Fibroblast of lung (primary cell): ENCODE data around the gene CEP170.

ENCODE experiments used
- EZH2 ChIP-seq: IDR thresholded peaks from 2 replicates; pipeline ENCODE4 v1.5.1; 2012; ENCODE audit warnings: low read length, control low read depth, mild to moderate bottlenecking; ENCODE audit errors: missing control alignments
- TF ChIP-seq, protein P1 (sequence below), 2 donors: IDR thresholded peaks in 1 of 2; conservative IDR thresholded peaks in 1 of 2; 1 replicate in 1 of 2; 2 replicates in 1 of 2; pipeline ENCODE4 v1.5.1; 2011 to 2012; ENCODE audit warnings: low read length in 2 of 2, control low read depth in 1 of 2, inconsistent platforms in 1 of 2, low read depth in 1 of 2, mild to moderate bottlenecking in 1 of 2

DNA sequence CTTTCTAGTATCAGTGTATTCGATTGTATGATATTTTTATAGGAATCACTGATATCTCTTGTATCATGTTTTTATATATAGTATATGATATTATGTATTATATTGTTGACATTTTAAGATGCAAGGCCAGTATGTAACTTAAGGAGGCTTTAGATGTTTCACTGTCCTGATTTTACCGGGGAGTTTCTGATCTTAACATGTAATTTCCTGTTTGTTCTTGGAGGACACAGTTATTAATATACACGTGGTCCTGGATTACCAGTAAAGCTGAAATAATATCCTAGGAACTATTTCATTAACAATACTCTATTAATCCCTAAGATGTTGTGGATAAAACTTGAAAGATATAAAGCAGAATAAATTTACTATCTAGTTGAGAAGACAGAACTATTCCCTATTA lies 20.2 kb upstream of the CEP170 start:
- TF ChIP-seq, protein P1, sequence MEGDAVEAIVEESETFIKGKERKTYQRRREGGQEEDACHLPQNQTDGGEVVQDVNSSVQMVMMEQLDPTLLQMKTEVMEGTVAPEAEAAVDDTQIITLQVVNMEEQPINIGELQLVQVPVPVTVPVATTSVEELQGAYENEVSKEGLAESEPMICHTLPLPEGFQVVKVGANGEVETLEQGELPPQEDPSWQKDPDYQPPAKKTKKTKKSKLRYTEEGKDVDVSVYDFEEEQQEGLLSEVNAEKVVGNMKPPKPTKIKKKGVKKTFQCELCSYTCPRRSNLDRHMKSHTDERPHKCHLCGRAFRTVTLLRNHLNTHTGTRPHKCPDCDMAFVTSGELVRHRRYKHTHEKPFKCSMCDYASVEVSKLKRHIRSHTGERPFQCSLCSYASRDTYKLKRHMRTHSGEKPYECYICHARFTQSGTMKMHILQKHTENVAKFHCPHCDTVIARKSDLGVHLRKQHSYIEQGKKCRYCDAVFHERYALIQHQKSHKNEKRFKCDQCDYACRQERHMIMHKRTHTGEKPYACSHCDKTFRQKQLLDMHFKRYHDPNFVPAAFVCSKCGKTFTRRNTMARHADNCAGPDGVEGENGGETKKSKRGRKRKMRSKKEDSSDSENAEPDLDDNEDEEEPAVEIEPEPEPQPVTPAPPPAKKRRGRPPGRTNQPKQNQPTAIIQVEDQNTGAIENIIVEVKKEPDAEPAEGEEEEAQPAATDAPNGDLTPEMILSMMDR (conservative IDR thresholded peaks at IDR 0.05 in 1 of 2, IDR thresholded peaks at IDR 0.05 in 1 of 2; ENCODE audit: low read depth in 1 of 2, low read length in 2 of 2), result no peak
- TF ChIP-seq EZH2, result no peak
